Neural crest cell (in vitro differentiated cells): Measurements from ENCODE around the gene LRRC45. TPM values are rescaled to one million over a fixed set of nuclear protein-coding genes. Genes with fewer than 3 reads are reported as not detected.

ENCODE experiments used
- DNase-seq: peaks from one replicate; pipeline ENCODE4 v3.0.0; 2021; ENCODE audit warnings: low read depth, mixed read lengths, low spot score
- H3K27ac Mint-ChIP-seq: one replicate; pipeline ENCODE4 v1.8.0; 2021; ENCODE audit warnings: mild to moderate bottlenecking, mixed read lengths; ENCODE audit not compliant: unreplicated experiment
- H3K27me3 Mint-ChIP-seq: 2 replicates; pipeline ENCODE4 v1.8.0; 2021; ENCODE audit warnings: low read depth, mild to moderate bottlenecking, mixed read lengths
- H3K36me3 Mint-ChIP-seq: 2 replicates; pipeline ENCODE4 v1.8.0; 2021; ENCODE audit warnings: low read depth, mild to moderate bottlenecking, mixed read lengths
- H3K4me1 Mint-ChIP-seq: 2 replicates; pipeline ENCODE4 v1.8.0; 2021; ENCODE audit warnings: mixed read lengths
- H3K4me3 Mint-ChIP-seq: one replicate; pipeline ENCODE4 v1.8.0; 2021; ENCODE audit warnings: mild to moderate bottlenecking, mixed read lengths
- H3K9me3 Mint-ChIP-seq: 2 replicates; pipeline ENCODE4 v1.8.0; 2021; ENCODE audit warnings: mixed read lengths
- total RNA-seq: library from RNA; stranded (reverse); gene quantifications from 2 replicates; pipeline ENCODE4 v1.2.1, GENCODE V29; 2021
- TF ChIP-seq, protein P1 (sequence below): fragments of 200-600 bp; sonication (generic); conservative IDR thresholded peaks from 2 replicates; pipeline ENCODE4 v1.5.0; 2021; ENCODE audit warnings: antibody characterized with exemption, mild to moderate bottlenecking

LRRC45 gene
- total RNA-seq, 1 donor from 2014 or later: 63.5 TPM

DNA sequence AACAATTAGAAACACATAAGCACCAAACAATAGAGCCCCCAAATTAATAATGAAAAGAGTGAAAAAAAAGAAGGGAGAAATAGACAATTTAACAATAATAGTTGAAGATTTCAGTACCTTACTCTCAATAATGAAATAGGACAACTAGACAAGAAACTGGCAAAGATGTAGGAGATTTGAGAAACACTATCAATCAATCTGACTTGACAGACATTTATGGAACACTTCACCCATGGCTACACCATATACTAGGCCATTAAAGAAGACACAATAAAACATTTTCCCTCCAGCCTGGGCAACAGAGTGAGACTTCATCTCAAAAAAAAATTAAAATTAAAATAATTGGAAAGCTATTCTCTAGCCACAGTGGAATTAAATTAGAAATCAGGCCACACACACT lies 47.5 kb downstream of the LRRC45 start:
- Mint-ChIP-seq H3K27ac (no peak overlapping the region), H3K4me1 (no peaks in the 10 kb centered on the region), H3K36me3 (no peaks in the 10 kb centered on the region), H3K9me3 (no peaks in the 10 kb centered on the region), H3K4me3 (peak overlapping the region; percentile 22), H3K27me3 (peaks cover 26% of the 10 kb centered on the region)
- DNase-seq: no peak
- TF ChIP-seq, protein P1, sequence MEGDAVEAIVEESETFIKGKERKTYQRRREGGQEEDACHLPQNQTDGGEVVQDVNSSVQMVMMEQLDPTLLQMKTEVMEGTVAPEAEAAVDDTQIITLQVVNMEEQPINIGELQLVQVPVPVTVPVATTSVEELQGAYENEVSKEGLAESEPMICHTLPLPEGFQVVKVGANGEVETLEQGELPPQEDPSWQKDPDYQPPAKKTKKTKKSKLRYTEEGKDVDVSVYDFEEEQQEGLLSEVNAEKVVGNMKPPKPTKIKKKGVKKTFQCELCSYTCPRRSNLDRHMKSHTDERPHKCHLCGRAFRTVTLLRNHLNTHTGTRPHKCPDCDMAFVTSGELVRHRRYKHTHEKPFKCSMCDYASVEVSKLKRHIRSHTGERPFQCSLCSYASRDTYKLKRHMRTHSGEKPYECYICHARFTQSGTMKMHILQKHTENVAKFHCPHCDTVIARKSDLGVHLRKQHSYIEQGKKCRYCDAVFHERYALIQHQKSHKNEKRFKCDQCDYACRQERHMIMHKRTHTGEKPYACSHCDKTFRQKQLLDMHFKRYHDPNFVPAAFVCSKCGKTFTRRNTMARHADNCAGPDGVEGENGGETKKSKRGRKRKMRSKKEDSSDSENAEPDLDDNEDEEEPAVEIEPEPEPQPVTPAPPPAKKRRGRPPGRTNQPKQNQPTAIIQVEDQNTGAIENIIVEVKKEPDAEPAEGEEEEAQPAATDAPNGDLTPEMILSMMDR: no peak

DNA sequence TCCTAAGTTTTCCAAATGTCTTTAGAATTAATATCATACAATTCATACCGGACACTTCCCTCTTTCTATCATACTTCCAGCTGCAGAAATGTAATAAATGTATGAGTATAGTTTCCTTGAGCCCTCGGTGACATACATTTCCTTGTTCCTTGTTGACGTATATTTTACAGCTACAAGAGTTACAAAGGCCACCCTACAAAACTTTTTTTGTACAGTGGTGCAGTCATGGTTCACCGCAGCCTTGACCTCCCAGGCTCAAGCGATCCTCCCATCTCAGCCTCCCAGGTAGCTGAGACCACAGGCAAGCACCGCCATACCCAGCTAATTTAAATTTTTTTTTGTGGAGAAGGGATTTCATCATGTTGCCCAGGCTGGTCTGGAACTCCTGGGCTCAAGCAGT lies 49.7 kb downstream of the LRRC45 start:
- Mint-ChIP-seq H3K4me3 (peak overlapping the region; percentile 49), H3K27me3 (peaks cover 32% of the 10 kb centered on the region), H3K9me3 (no peaks in the 10 kb centered on the region), H3K4me1 (no peaks in the 10 kb centered on the region), H3K27ac (no peak overlapping the region), H3K36me3 (no peaks in the 10 kb centered on the region)
- no peak for DNase-seq
- TF ChIP-seq, protein P1: no peak

DNA sequence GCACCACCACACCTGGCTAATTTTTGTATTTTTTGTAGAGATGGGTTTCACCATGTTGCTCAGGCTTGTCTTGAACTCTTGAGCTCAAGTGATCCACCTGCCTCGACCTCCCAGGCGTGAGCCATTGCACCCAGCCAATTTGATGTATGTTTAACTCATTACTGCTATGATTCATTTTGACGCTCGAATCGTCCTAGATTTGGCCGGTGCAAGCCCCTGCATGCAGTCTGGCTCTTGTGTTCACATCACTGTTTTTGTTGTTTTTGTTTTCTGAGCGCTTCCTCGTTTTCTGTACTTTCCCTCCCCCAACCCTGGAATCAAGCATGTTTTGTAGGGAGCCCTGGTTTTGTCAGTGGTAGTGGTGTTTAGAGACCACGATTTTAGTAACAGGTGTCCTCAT lies 50.3 kb downstream of the LRRC45 start:
- H3K27ac Mint-ChIP-seq: no peak overlapping the region
- H3K9me3 Mint-ChIP-seq: no peaks in the 10 kb centered on the region
- TF ChIP-seq, protein P1: no peak

DNA sequence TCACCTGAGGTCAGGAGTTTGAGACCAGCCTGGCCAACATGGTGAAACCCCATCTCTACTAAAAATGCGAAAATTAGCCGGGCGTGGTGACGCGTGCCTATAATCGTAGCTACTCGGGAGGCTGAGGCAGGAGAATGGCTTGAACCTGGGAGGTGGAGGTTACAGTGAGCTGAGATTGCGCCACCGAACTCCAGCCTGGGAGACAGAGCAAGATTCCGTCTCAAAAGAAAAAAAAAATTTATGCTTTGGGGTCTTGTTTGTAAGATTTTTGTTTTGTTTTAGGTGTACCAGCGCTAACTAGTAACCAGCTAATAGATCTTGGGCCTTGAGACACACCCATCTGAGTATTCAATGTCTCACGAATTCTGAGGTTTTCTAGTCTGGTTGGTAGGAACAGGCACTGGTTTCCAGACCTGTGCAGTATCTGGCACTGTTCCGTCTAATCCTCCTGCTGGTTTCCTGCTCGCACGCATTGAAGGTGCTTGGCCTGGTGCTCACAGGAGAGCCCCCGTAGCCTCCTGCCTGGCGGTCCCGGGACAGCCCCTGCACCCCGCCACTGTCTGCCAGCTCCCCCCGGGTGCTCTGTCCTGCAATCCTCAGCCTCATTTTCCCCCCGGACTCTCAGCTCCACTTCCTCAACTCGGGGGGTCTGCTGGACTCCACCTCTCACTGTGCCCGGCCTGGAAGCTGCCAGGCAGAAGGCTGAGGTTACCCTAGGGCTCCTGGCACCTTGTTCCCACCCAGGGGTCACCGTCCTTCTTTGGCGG lies 53.1 kb downstream of the LRRC45 start:
- H3K36me3 Mint-ChIP-seq: peaks cover 2% of the 10 kb centered on the region
- no peak overlapping the region for H3K27ac Mint-ChIP-seq

More for the DNA sequence above, 50.3 kb downstream of the LRRC45 start:
- H3K4me1 Mint-ChIP-seq: no peaks in the 10 kb centered on the region
- no peaks in the 10 kb centered on the region for H3K36me3 Mint-ChIP-seq
- H3K4me3 Mint-ChIP-seq: peak overlapping the region; percentile 8
- DNase-seq: no peak
- peaks cover 32% of the 10 kb centered on the region for H3K27me3 Mint-ChIP-seq

DNA sequence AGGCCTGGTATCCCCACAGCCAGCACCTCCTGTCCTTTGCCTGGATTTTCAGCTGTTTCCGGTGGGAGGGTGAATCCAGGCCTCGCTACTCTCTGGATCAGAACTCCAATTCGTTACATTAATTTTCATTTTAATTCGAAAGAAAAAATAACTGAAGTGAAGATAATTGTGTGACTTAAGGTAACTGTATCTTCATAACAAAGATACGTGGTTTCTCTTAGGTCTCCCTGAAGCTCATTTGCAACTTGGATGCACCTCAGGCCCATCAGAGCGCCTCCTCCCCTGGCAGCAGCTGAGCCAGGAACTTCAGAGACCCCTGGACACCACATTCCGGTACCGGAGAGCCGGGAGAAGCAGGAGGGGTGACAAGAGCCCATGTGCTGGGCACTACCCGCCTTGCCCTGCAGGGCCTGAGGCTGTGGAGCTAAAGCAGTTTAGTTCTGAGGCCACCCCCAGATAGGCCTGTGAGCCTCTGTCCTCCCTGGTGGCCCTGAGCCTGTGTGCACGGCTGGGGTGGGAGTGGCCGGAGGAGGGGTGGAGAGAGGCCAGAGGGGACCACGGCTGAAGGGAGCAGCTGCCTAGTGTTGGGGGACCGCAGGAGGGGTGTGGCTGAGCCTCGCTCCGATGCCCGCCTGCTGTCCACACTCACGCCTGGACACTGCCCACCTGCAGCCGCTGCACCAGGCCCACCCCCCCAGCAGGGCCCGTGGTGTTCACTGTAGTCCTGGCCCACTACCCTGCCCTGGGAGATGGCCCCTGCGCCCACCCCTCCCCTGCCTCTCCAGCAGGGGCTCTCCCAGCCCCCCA lies 53.9 kb downstream of the LRRC45 start:
- Mint-ChIP-seq H3K27me3 (peaks cover 24% of the 10 kb centered on the region), H3K4me1 (no peaks in the 10 kb centered on the region), H3K36me3 (peaks cover 2% of the 10 kb centered on the region), H3K27ac (no peak overlapping the region), H3K4me3 (peak overlapping the region; percentile 50), H3K9me3 (no peaks in the 10 kb centered on the region)
- TF ChIP-seq, protein P1: no peak
- no peak for DNase-seq

More for the DNA sequence above, 53.1 kb downstream of the LRRC45 start:
- no peak for DNase-seq
- no peaks in the 10 kb centered on the region for H3K4me1 Mint-ChIP-seq
- H3K9me3 Mint-ChIP-seq: no peaks in the 10 kb centered on the region
- peak overlapping the region; percentile 54 for H3K4me3 Mint-ChIP-seq
- peaks cover 24% of the 10 kb centered on the region for H3K27me3 Mint-ChIP-seq
- TF ChIP-seq, protein P1: no peak
